ENCODE results near the gene ECT2.

DNA sequence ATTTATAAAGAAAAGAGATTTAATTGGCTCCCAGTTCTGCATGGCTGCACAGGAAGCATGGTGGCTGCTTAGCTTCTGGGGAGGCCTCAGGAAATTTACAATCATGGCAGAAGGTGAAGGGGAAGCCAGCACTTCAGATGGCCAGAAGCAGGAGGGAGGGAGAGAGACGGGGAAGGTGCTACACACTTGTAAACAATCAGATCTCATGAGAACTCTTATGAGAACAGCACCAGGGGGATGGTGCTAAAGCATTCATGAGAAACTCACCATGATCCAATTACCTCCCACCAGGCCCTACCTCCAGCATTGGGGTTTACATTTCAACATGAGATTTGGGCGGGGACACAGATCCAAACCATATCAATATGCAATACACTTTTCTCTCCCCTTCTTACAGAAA is 73.7 kb downstream of the ECT2 start:
- TF ChIP-seq, protein P1, sequence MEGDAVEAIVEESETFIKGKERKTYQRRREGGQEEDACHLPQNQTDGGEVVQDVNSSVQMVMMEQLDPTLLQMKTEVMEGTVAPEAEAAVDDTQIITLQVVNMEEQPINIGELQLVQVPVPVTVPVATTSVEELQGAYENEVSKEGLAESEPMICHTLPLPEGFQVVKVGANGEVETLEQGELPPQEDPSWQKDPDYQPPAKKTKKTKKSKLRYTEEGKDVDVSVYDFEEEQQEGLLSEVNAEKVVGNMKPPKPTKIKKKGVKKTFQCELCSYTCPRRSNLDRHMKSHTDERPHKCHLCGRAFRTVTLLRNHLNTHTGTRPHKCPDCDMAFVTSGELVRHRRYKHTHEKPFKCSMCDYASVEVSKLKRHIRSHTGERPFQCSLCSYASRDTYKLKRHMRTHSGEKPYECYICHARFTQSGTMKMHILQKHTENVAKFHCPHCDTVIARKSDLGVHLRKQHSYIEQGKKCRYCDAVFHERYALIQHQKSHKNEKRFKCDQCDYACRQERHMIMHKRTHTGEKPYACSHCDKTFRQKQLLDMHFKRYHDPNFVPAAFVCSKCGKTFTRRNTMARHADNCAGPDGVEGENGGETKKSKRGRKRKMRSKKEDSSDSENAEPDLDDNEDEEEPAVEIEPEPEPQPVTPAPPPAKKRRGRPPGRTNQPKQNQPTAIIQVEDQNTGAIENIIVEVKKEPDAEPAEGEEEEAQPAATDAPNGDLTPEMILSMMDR (IDR thresholded peaks at IDR 0.05; ENCODE audit: low read length) = no peak
- no peak for TF ChIP-seq EZH2 (IDR thresholded peaks at IDR 0.05; ENCODE audit: borderline replicate concordance, low read length)

All from OCI-LY1 (cell line).